ENCODE data around the gene PPHLN1. TPM values are rescaled to one million over a fixed set of nuclear protein-coding genes. Genes with fewer than 3 reads are reported as not detected.

PPHLN1 gene
- total and polyA plus RNA-seq, 7 experiments from 2014 or later = 89.1 to 182 (median 90.9) TPM

DNA sequence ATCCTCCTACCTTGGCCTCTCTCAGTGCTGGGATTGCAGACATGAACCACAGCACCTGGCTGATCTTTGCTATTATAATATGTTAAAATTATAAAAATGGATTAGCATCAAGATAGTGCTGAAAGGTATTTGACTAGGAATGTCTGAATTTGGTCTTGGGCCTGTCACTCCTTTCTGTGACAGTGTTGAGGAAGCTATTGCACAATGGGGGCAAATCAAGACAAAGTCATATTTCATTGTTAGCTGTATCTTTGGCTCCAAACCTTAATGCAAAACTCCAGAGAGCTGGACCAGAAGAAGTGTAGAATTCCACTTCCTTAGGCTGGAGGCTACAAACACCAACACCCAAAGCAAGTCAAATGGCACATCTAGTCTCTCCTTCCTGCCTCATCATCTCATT, 42.2 kb upstream of the PPHLN1 start:
- CTCF ChIA-PET = interaction anchor here (0.5 kb wide), 1 partner anchor 463 kb away, joined by 3 read pairs; no protein-coding TSS in a partner anchor
- H3K36me3 Mint-ChIP-seq = peaks cover 0 to 5% (median 0%) of the 10 kb centered on the region in 5 donors
- intact Hi-C loops (cut with micrococcal nuclease) = no loop called here
- H3K36me3 ChIP-seq (ENCODE audit: control insufficient read depth in 2 of 3, insufficient read depth in 3 of 3, low read length in 3 of 3) = no peaks in the 10 kb centered on the region
- no peak overlapping the region for H3K4me3 ChIP-seq (ENCODE audit: low read length)
- DNase-seq (no peak), ATAC-seq (no peak)
- no peaks in the 10 kb centered on the region for H3K4me1 ChIP-seq (ENCODE audit: control insufficient read depth in 2 of 2, insufficient read depth in 2 of 2, low read length in 2 of 2)
- POLR2A ChIA-PET = no interaction called here
- peaks cover 4 to 9% (median 6%) of the 10 kb centered on the region in 7 donors for H3K4me1 Mint-ChIP-seq
- H3K27me3 Mint-ChIP-seq = peaks cover 0 to 10% (median 0%) of the 10 kb centered on the region in 5 donors
- no peak overlapping the region for H3K27ac Mint-ChIP-seq
- no peak overlapping the region for H3K4me3 Mint-ChIP-seq
- no peaks in the 10 kb centered on the region for H3K27me3 ChIP-seq (ENCODE audit: control insufficient read depth in 2 of 2, insufficient read depth in 2 of 2, low read length in 2 of 2)
- no peaks in the 10 kb centered on the region for H3K9me3 Mint-ChIP-seq
- no peaks in the 10 kb centered on the region for H3K9me3 ChIP-seq (ENCODE audit: control insufficient read depth in 2 of 3, low read length in 3 of 3)
- H3K27ac ChIP-seq (ENCODE audit: low read depth, low read length) = no peak overlapping the region

DNA sequence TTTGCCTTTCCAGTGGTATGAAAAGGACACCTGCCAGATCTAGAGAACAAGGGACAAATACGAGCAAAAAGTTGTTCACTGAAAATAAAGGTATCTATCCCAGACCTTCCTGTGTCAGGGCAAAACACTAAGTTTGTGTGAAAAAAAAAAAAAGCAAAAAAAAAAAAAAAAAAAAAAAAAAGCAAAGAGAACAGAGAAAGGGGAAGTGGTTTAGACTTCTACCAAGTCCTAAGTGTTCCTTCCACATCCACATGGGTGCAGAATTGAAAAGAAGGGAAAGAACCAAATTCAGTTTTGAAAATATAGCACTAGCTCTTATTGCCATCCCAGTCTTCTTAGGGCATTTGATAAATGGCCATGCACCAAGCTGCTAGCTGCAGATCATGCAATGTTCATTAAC, 41.8 kb upstream of the PPHLN1 start:
- H3K36me3 Mint-ChIP-seq = peaks cover 0 to 5% (median 0%) of the 10 kb centered on the region in 5 donors
- Histone ChIP-seq H3K27ac (ENCODE audit: low read depth, low read length) (no peak overlapping the region), H3K36me3 (ENCODE audit: control insufficient read depth in 2 of 3, insufficient read depth in 3 of 3, low read length in 3 of 3) (no peaks in the 10 kb centered on the region), H3K9me3 (ENCODE audit: control insufficient read depth in 2 of 3, low read length in 3 of 3) (no peaks in the 10 kb centered on the region), H3K4me3 (ENCODE audit: low read length) (no peak overlapping the region), H3K27me3 (ENCODE audit: control insufficient read depth in 2 of 2, insufficient read depth in 2 of 2, low read length in 2 of 2) (no peaks in the 10 kb centered on the region), H3K4me1 (ENCODE audit: control insufficient read depth in 2 of 2, insufficient read depth in 2 of 2, low read length in 2 of 2) (no peaks in the 10 kb centered on the region)
- H3K27me3 Mint-ChIP-seq = peaks cover 0 to 10% (median under 1%) of the 10 kb centered on the region in 5 donors
- CTCF ChIA-PET = interaction anchor here (0.5 kb wide), 1 partner anchor 463 kb away, joined by 3 read pairs; no protein-coding TSS in a partner anchor
- no peak overlapping the region for H3K27ac Mint-ChIP-seq
- ATAC-seq (no peak), DNase-seq (no peak)
- no peaks in the 10 kb centered on the region for H3K9me3 Mint-ChIP-seq
- POLR2A ChIA-PET = no interaction called here
- H3K4me1 Mint-ChIP-seq = peaks cover 4 to 9% (median 6%) of the 10 kb centered on the region in 7 donors
- H3K4me3 Mint-ChIP-seq = no peak overlapping the region
- intact Hi-C loops (cut with micrococcal nuclease) = no loop called here

DNA sequence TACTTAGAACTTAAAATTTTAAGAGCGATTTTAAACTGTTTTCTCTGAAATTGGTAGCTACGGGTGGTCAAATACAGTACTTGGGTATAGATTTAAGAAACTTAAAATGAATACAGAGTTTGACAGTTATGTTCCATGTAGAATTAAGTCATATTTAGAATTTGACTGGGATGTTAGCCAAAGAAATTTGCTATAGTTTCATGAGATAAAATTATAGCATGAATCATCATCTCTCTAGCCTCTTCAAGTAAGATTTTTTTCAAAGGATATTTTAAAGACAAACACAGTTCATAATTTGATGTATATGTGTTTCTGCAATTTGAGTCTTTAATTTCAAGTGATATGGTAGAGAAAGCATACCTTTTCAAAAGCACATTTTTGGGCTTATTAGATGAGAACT, 41.1 kb upstream of the PPHLN1 start:
- ChIA-PET CTCF (no interaction called here), POLR2A (no interaction called here)
- peaks cover 4 to 9% (median 6%) of the 10 kb centered on the region in 7 donors for H3K4me1 Mint-ChIP-seq
- ATAC-seq (no peak), DNase-seq (no peak)
- Histone ChIP-seq H3K4me3 (ENCODE audit: low read length) (no peak overlapping the region), H3K36me3 (ENCODE audit: control insufficient read depth in 2 of 3, insufficient read depth in 3 of 3, low read length in 3 of 3) (no peaks in the 10 kb centered on the region), H3K4me1 (ENCODE audit: control insufficient read depth in 2 of 2, insufficient read depth in 2 of 2, low read length in 2 of 2) (no peaks in the 10 kb centered on the region), H3K9me3 (ENCODE audit: control insufficient read depth in 2 of 3, low read length in 3 of 3) (no peaks in the 10 kb centered on the region), H3K27ac (ENCODE audit: low read depth, low read length) (no peak overlapping the region), H3K27me3 (ENCODE audit: control insufficient read depth in 2 of 2, insufficient read depth in 2 of 2, low read length in 2 of 2) (no peaks in the 10 kb centered on the region)
- no peaks in the 10 kb centered on the region for H3K9me3 Mint-ChIP-seq
- H3K27me3 Mint-ChIP-seq = peaks cover 0 to 13% (median 5%) of the 10 kb centered on the region in 5 donors
- no peak overlapping the region for H3K27ac Mint-ChIP-seq
- no peak overlapping the region for H3K4me3 Mint-ChIP-seq
- H3K36me3 Mint-ChIP-seq = peaks cover 0 to 5% (median 0%) of the 10 kb centered on the region in 5 donors
- intact Hi-C loops (cut with micrococcal nuclease) = no loop called here

DNA sequence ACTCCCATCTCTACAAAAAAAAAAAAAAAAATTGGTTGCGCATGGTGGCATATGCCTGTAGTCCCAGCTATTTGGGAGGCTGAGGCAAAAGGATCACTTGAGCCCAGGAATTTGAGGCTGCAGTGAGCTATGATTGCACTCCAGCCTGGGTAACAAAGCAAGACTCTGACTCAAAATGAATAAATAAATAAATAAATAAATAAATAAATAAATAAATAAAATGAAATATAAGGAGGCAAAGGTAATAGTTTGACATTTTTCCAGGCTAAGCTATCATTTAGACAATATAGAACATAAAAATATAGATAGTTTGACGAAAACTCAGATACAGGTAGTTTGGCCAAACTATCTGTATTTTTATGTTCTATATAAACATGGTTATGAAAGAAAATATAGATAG, 40.5 kb upstream of the PPHLN1 start:
- H3K27me3 ChIP-seq (ENCODE audit: control insufficient read depth in 2 of 2, insufficient read depth in 2 of 2, low read length in 2 of 2) = no peaks in the 10 kb centered on the region
- peaks cover 0 to 10% (median 5%) of the 10 kb centered on the region in 5 donors for H3K27me3 Mint-ChIP-seq
- POLR2A ChIA-PET = no interaction called here
- no peaks in the 10 kb centered on the region for H3K36me3 ChIP-seq (ENCODE audit: control insufficient read depth in 2 of 3, insufficient read depth in 3 of 3, low read length in 3 of 3)
- H3K27ac Mint-ChIP-seq = no peak overlapping the region
- peaks cover 4 to 9% (median 6%) of the 10 kb centered on the region in 7 donors for H3K4me1 Mint-ChIP-seq
- H3K27ac ChIP-seq (ENCODE audit: low read depth, low read length) = no peak overlapping the region
- no peak overlapping the region for H3K4me3 Mint-ChIP-seq
- intact Hi-C loops (cut with micrococcal nuclease) = no loop called here
- peaks cover 0 to 5% (median 0%) of the 10 kb centered on the region in 5 donors for H3K36me3 Mint-ChIP-seq
- H3K9me3 Mint-ChIP-seq = no peaks in the 10 kb centered on the region
- H3K4me3 ChIP-seq (ENCODE audit: low read length) = no peak overlapping the region
- DNase-seq = no peak
- H3K4me1 ChIP-seq (ENCODE audit: control insufficient read depth in 2 of 2, insufficient read depth in 2 of 2, low read length in 2 of 2) = no peaks in the 10 kb centered on the region
- no peaks in the 10 kb centered on the region for H3K9me3 ChIP-seq (ENCODE audit: control insufficient read depth in 2 of 3, low read length in 3 of 3)
- CTCF ChIA-PET = no interaction called here
- ATAC-seq = no peak

DNA sequence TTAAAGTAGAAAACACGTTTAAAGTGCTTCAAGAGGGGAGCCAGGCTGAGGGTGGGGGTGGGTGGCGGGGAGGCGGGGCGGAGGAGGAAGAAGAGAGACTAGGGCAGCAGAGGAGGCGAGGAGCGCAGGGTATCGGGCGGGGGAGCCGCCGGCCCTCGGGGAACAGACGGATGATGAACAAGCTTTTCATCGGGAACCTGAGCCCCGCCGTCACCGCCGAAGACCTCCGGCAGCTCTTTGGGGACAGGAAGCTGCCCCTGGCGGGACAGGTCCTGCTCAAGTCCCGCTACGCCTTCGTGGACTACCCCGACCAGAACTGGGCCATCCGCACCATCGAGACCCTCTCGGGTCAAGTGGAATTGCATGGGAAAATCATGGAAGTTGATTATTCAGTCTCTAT, 39.2 kb upstream of the PPHLN1 start:
- H3K36me3 Mint-ChIP-seq = peaks cover 0 to 5% (median 0%) of the 10 kb centered on the region in 5 donors
- Histone ChIP-seq H3K27ac (ENCODE audit: low read depth, low read length) (no peak overlapping the region), H3K36me3 (ENCODE audit: control insufficient read depth in 2 of 3, insufficient read depth in 3 of 3, low read length in 3 of 3) (no peaks in the 10 kb centered on the region), H3K27me3 (ENCODE audit: control insufficient read depth in 2 of 2, insufficient read depth in 2 of 2, low read length in 2 of 2) (no peaks in the 10 kb centered on the region), H3K4me1 (ENCODE audit: control insufficient read depth in 2 of 2, insufficient read depth in 2 of 2, low read length in 2 of 2) (no peaks in the 10 kb centered on the region), H3K4me3 (ENCODE audit: low read length) (no peak overlapping the region), H3K9me3 (ENCODE audit: control insufficient read depth in 2 of 3, low read length in 3 of 3) (no peaks in the 10 kb centered on the region)
- intact Hi-C loops (cut with micrococcal nuclease) = no loop called here
- peaks cover 0 to 10% (median 6%) of the 10 kb centered on the region in 5 donors for H3K27me3 Mint-ChIP-seq
- DNase-seq (no peak), ATAC-seq (no peak)
- H3K4me3 Mint-ChIP-seq = no peak overlapping the region
- H3K9me3 Mint-ChIP-seq = no peaks in the 10 kb centered on the region
- CTCF ChIA-PET = no interaction called here
- H3K27ac Mint-ChIP-seq = no peak overlapping the region
- POLR2A ChIA-PET = no interaction called here
- peaks cover 4 to 9% (median 6%) of the 10 kb centered on the region in 7 donors for H3K4me1 Mint-ChIP-seq

DNA sequence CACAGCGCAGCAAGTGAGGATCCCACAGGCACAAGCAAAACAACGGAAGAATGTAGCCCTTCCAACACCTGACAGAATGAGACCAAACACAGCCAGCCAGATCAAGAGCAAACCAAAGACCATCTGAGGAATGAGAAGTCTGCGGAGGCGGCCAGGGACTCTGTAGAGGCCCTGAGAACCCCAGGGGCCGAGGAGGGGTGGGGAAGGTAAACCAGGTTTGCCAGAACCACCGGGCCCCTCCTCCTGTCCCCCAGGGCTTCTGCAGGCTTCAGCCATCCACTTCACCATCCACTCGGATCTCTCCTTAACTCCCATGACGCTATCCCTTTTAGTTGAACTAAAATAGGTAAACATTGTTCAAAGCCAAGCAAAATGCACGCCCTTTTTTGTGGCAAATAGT, 37.4 kb upstream of the PPHLN1 start:
- peaks cover 0 to 10% (median 6%) of the 10 kb centered on the region in 5 donors for H3K27me3 Mint-ChIP-seq
- Histone ChIP-seq H3K4me3 (ENCODE audit: low read length) (no peak overlapping the region), H3K27me3 (ENCODE audit: control insufficient read depth in 2 of 2, insufficient read depth in 2 of 2, low read length in 2 of 2) (no peaks in the 10 kb centered on the region), H3K4me1 (ENCODE audit: control insufficient read depth in 2 of 2, insufficient read depth in 2 of 2, low read length in 2 of 2) (no peaks in the 10 kb centered on the region), H3K9me3 (ENCODE audit: control insufficient read depth in 2 of 3, low read length in 3 of 3) (no peaks in the 10 kb centered on the region), H3K36me3 (ENCODE audit: control insufficient read depth in 2 of 3, insufficient read depth in 3 of 3, low read length in 3 of 3) (no peaks in the 10 kb centered on the region), H3K27ac (ENCODE audit: low read depth, low read length) (no peak overlapping the region)
- intact Hi-C loops (cut with micrococcal nuclease) = no loop called here
- no peak overlapping the region for H3K4me3 Mint-ChIP-seq
- ChIA-PET CTCF (no interaction called here), POLR2A (no interaction called here)
- no peaks in the 10 kb centered on the region for H3K9me3 Mint-ChIP-seq
- peaks cover 0 to 5% (median 0%) of the 10 kb centered on the region in 5 donors for H3K36me3 Mint-ChIP-seq
- no peak overlapping the region for H3K27ac Mint-ChIP-seq
- peaks cover 4 to 9% (median 6%) of the 10 kb centered on the region in 7 donors for H3K4me1 Mint-ChIP-seq
- ATAC-seq (no peak), DNase-seq (no peak)

DNA sequence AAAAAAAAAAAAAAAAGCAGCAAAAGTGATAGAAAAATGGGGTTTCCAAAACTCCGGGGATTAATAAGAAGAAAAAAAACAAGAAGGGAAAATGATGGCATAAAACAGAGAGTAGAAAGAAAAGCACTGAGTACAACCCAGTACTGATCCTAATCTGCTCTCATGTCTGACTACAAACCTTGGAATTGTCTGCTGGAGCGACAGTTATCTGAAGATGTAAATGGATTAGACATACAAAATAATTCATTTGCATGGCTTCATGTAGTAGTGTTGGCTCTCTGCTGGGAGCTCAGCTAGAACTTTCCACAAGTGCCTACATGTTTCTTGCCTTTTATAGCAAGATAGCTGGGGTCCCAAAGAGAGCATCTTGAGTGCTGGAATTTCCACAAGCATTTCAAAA, 34.3 kb upstream of the PPHLN1 start:
- CTCF ChIA-PET = no interaction called here
- H3K4me1 Mint-ChIP-seq = no peaks in the 10 kb centered on the region
- H3K36me3 ChIP-seq (ENCODE audit: control insufficient read depth in 2 of 3, insufficient read depth in 3 of 3, low read length in 3 of 3) = no peaks in the 10 kb centered on the region
- POLR2A ChIA-PET = no interaction called here
- H3K27me3 ChIP-seq (ENCODE audit: control insufficient read depth in 2 of 2, insufficient read depth in 2 of 2, low read length in 2 of 2) = no peaks in the 10 kb centered on the region
- ATAC-seq (no peak), DNase-seq (no peak)
- no peaks in the 10 kb centered on the region for H3K9me3 ChIP-seq (ENCODE audit: control insufficient read depth in 2 of 3, low read length in 3 of 3)
- H3K4me3 Mint-ChIP-seq = no peak overlapping the region
- peaks cover 0 to 5% (median 0%) of the 10 kb centered on the region in 5 donors for H3K36me3 Mint-ChIP-seq
- H3K27ac Mint-ChIP-seq = no peak overlapping the region
- no peak overlapping the region for H3K4me3 ChIP-seq (ENCODE audit: low read length)
- intact Hi-C loops (cut with micrococcal nuclease) = no loop called here
- H3K27me3 Mint-ChIP-seq = peaks cover 0 to 10% (median 6%) of the 10 kb centered on the region in 5 donors
- peaks cover 0 to 2% (median 0%) of the 10 kb centered on the region in 11 donors for H3K9me3 Mint-ChIP-seq
- H3K27ac ChIP-seq (ENCODE audit: low read depth, low read length) = no peak overlapping the region
- no peaks in the 10 kb centered on the region for H3K4me1 ChIP-seq (ENCODE audit: control insufficient read depth in 2 of 2, insufficient read depth in 2 of 2, low read length in 2 of 2)
